A673 (cell line): Measurements from ENCODE around the gene LRRC72.

ENCODE experiments used
- EZH2 ChIP-seq: fragments of 200-600 bp; sonication (generic); IDR thresholded peaks from 2 replicates; pipeline ENCODE4 v1.6.1; 2017; ENCODE audit warnings: borderline replicate concordance, low read depth, mild to moderate bottlenecking, mixed read lengths, antibody characterized with exemption, low read length; ENCODE audit not compliant: poor library complexity, severe bottlenecking
- TF ChIP-seq, protein P1 (sequence below): fragments of 300-800, 200-600 bp; sonication (generic); conservative IDR thresholded peaks from 2 replicates; pipeline ENCODE4 v1.5.1; 2017; ENCODE audit warnings: low read depth, mild to moderate bottlenecking, antibody characterized with exemption, low read length, moderate library complexity, mixed read lengths

DNA sequence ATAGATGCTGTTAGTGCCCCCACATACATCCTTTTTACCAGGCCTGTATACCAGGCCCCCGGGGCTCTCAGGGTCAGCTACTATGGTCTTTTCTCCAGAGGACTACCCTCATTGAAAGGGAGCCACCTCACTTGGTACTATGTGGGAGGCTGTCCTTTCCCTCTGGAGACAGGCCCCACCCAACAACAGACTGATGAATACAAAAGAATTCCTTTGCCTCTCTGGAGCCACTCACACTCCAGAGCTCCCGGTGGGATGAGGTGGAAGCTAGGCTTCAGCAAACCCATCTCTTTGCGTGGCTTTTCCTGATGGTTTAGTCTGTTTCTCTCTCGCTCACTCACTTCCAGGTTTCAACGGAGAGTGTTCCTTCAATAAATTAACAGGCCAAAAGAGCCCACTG, 88.6 kb downstream of the LRRC72 start:
- TF ChIP-seq, protein P1, sequence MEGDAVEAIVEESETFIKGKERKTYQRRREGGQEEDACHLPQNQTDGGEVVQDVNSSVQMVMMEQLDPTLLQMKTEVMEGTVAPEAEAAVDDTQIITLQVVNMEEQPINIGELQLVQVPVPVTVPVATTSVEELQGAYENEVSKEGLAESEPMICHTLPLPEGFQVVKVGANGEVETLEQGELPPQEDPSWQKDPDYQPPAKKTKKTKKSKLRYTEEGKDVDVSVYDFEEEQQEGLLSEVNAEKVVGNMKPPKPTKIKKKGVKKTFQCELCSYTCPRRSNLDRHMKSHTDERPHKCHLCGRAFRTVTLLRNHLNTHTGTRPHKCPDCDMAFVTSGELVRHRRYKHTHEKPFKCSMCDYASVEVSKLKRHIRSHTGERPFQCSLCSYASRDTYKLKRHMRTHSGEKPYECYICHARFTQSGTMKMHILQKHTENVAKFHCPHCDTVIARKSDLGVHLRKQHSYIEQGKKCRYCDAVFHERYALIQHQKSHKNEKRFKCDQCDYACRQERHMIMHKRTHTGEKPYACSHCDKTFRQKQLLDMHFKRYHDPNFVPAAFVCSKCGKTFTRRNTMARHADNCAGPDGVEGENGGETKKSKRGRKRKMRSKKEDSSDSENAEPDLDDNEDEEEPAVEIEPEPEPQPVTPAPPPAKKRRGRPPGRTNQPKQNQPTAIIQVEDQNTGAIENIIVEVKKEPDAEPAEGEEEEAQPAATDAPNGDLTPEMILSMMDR, result no peak
- TF ChIP-seq EZH2, result no peak
